HG03575 (cell line): ENCODE results near the gene GPRIN2.

Experiments
- ATAC-seq: cut with Tn5 transposase; IDR thresholded peaks from one replicate; pipeline ENCODE4 v1.9.1; 2021; ENCODE audit not compliant: unreplicated experiment, insufficient number of reproducible peaks, low FRiP score; ENCODE audit errors: extremely low read depth

Gene GPRIN2

DNA sequence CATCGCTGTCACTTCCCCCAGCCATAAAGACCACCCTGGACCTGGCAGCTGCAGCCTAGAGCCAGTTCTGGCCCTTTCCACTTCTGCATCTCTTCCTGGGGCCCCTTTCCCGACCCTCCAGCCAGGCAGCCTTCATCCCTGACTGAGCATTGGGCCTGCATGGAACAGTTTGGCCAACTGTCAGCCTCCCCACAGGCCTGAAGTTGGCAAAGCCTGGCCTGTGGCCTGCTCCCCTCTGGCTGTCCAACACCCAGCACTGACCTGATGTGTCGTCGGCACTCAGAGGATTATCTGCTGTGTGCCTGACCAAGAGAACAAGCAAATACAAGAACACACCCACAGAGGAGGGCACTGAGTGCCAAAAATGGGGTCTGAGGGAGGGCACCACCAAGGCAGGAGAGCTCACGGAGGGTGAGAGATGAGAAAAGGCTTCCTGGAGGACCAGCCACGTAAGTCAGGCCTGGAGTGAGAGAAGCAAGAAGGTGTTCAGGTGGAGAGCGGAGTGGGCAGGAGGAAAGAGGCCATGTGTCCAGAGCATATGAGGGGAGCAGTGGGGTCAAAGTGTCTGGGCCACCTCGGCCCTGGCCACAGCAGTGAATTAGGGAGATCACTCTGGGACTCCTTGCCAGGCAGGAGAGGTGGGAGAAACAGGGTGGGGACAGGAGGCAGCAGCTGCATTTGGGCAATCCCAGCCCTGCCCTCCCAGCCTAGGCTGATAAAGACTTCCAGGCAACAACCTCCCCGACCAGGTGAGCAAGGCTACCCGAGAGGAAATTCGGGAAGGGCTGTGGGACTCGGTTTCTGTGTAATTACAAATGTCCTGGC is 4.5 kb downstream of the GPRIN2 start:
- ATAC-seq, result no peak

- ATAC-seq, result no peak
Observed at GRCh38 chr10:46550795-46551700, 5.4 kb downstream of the GPRIN2 start.

DNA sequence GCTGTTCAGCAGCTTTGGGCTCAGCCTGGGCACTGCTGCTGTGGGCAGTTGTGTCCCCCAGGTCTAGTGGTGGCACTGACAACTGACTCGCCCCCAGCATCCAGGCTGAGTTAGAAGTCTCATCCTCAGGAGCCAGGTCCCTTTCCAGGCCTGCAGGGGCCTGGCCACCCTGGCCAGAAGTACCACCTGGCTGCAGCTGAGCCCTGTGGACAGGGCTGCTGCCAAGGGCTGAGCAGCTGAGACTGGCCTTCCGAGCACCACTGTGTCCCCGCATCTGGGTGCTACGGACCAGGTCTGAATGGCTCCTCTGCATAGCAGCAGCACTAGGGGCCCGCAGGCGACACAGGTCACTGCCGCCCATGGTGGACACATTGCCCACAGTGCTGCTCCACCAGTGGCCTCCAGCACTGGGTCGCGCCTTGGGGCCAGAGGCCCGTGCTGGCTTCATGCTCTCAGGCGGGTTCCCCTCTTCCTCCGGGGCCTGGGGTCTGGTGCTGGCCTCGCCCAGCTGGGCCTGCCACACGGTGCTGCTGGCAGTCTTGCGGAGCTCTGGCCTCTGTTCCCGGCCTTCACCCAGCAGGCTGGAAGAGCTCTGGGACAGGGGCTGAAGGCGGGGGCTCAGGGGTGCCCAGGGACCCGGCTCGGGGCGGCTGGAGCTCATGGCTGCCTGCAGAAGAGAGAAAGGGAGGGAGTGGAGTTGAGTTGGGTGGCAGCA is 6.2 kb downstream of the GPRIN2 start:
- ATAC-seq, result no peak

- no peak for ATAC-seq
Observed at GRCh38 chr10:46549171-46550075, 7.0 kb downstream of the GPRIN2 start.

DNA sequence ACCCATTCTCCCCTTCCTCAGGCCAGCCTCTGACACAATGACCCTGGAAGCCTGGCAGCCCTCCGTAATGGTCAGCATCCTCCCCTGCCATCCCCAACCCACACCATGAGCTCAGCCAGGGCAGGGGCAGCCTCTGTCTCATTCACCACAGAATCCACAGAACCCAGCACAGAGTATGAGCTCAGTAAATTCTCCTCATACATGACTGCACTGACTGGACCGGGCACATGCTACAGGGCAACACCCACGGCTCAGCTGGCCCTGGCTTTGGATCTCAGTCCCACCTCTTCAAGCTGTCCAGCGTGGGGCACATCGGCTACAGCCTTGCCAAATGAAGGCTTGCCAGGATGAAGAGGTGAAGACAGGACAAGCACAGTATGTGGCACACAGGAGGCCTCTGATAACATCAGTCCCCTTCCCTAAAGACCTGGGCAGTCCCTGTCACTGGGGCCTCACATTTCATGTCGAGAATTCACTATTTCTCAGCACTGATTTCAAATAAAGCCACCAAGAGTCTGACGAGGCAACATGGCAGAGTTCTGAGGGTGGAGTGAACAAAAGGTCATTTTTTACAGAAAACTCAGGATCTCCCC is 7.9 kb downstream of the GPRIN2 start:
- ATAC-seq, result no peak

- no peak for ATAC-seq
Observed at GRCh38 chr10:46547541-46548497, 8.6 kb downstream of the GPRIN2 start.

DNA sequence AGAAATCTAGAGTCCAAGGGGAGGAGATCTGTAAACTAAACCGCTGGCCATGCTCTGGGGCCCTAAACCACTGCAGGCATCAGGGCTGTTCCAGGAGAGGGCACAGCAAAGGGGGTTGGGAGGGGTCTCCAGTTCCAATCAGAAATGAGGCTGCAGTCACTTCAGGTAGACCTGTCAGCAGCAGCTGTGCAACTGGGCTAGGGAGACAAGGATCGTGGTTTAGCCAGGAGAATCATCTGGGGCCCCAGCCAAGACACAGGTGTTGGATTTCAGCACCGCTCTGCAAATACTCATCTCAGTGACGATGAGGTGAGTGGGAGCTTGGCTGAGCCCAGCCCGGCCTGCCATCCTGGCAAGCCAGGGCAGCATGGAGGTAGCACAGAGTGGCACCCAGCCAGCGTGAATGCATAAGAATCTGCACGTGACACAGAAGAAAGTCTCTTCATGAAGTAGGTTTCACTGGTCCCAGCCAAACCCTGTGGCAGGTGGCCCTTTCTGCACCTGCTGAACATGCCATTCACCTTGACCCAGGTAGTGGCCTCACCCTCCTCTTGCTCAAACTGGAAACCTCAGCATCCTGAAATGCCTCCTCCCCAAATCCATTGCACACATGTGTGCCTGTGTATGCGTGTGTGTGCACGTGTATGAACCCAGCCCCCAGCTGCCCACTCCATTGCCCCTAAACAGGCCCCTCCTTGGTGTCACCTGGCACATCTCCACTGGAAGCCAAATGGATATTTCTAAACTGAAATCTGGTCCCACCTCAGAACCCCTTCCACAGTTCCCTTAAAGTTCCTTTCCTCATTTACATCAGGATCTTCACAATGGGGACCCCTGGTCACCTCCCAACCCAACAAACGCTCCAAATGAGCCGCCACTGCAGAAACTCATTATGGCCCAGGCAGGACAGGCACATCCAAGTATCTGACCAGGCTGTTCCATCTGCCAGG is 9.6 kb downstream of the GPRIN2 start:
- no peak for ATAC-seq

DNA sequence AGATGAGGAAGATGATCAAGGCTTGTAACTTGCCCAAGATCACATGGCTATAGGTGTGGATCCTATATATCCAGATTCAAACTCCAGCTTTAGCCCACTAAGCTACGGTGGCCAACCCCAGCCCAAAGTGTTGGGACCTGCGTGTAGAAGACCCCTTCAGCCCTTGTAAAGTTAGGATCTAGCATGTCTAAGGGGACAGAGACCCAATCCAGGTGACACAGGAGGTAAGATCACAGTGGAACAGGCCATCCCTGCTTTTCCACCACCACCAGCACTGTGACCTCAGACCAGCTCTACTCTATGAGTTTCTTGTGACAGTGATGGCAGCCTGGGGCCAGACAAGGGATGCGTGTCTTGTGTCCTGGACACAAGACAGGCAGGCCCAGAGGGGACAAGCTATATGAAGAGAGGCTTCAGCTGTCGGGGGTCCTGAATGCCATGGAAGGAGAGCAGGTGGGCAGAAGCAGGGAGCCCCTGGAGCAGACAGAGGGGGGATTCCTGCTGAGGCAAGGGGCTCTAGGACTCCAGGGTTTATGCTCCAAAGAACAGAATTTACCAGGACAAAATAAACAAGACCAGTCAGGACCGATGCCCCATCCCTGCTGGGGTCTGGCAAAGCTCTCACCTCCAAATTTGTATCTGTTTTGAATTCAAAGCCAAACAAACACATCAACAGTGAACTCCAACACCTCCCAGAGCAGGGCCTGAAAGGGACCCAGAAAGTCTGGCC is 10.4 kb downstream of the GPRIN2 start:
- no peak for ATAC-seq

- no peak for ATAC-seq
Observed at GRCh38 chr10:46544989-46545791, 11.3 kb downstream of the GPRIN2 start.

- no peak for ATAC-seq
Observed at GRCh38 chr10:46543466-46544377, 12.7 kb downstream of the GPRIN2 start.

- no peak for ATAC-seq
Observed at GRCh38 chr10:46542567-46543465, 13.6 kb downstream of the GPRIN2 start.

- no peak for ATAC-seq
Observed at GRCh38 chr10:46541735-46542566, 14.5 kb downstream of the GPRIN2 start.
